OCI-LY7 (cell line): ENCODE measurements around the gene ARHGAP26.

ENCODE experiments used
- CTCF ChIP-seq: fragments of 200-600 bp; sonication (generic); conservative IDR thresholded peaks from 2 replicates; pipeline ENCODE4 v1.5.1; 2014; ENCODE audit warnings: mild to moderate bottlenecking, antibody characterized with exemption, low read length, moderate library complexity, mixed read lengths
- EZH2phosphoT487 ChIP-seq: fragments of 200-600 bp; sonication (generic); IDR thresholded peaks from 2 replicates; pipeline ENCODE4 v1.6.1; 2018; ENCODE audit warnings: low read depth, borderline replicate concordance, mild to moderate bottlenecking, mixed run types, antibody characterized with exemption, low read length, moderate library complexity, mixed read lengths

DNA sequence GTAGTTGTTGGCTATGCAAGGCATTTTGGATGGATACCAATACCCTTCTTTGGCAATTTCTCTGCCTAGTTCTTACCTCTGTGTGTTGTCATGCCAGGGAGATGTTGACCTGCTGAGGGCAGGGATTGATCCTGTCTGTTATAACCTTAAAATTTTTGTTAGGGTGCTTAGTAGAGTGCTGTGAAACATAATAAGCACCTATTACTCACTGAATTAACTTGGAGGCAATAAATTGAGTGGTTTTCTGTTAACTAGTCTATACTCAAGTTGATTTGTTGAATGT lies 177.2 kb downstream of the ARHGAP26 start:
- TF ChIP-seq CTCF (no peak), EZH2phosphoT487 (no peak)
